DOHH2 (cell line): ENCODE data around the gene NAALADL2.

ENCODE experiments used
- EZH2phosphoT487 ChIP-seq: fragments of 200-600 bp; sonication (generic); IDR thresholded peaks from 2 replicates; pipeline ENCODE4 v1.6.1; 2017; ENCODE audit warnings: borderline replicate concordance, mild to moderate bottlenecking, antibody characterized with exemption, low read length, moderate library complexity, mixed read lengths
- TF ChIP-seq, protein P1 (sequence below): fragments of 200-600 bp; sonication (generic); IDR thresholded peaks from one replicate; pipeline ENCODE4 v1.5.1; 2014; ENCODE audit warnings: antibody characterized with exemption, mild to moderate bottlenecking, low read depth, low read length; ENCODE audit not compliant: poor library complexity, severe bottlenecking

DNA sequence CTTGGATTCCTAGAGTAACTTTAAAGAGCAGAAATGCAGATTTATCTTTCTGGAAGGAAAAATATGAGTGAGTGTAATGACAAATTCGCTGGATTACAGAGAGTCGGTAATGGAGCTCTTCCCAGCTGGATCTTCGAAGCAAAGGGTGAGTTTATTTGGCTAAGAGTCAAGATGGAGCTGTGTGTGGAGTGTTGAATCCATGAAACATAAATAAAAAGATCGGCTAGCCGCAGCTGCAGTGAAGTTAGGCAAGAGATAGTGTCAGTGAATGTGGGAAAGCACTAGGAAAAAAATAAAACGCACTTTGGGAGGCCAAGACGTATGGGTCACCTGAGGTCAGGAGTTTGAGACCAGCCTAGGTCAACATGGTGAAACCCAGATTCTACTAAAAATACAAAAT is 10.3 kb downstream of the NAALADL2 start:
- no peak for TF ChIP-seq EZH2phosphoT487
- TF ChIP-seq, protein P1, sequence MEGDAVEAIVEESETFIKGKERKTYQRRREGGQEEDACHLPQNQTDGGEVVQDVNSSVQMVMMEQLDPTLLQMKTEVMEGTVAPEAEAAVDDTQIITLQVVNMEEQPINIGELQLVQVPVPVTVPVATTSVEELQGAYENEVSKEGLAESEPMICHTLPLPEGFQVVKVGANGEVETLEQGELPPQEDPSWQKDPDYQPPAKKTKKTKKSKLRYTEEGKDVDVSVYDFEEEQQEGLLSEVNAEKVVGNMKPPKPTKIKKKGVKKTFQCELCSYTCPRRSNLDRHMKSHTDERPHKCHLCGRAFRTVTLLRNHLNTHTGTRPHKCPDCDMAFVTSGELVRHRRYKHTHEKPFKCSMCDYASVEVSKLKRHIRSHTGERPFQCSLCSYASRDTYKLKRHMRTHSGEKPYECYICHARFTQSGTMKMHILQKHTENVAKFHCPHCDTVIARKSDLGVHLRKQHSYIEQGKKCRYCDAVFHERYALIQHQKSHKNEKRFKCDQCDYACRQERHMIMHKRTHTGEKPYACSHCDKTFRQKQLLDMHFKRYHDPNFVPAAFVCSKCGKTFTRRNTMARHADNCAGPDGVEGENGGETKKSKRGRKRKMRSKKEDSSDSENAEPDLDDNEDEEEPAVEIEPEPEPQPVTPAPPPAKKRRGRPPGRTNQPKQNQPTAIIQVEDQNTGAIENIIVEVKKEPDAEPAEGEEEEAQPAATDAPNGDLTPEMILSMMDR = no peak
